GM18873 (cell line): ENCODE measurements around the gene CTBP1.

ENCODE experiments used
- ATAC-seq: cut with Tn5 transposase; IDR thresholded peaks from one replicate; pipeline ENCODE4 v1.9.1; 2021; ENCODE audit warnings: mild to moderate bottlenecking, moderate library complexity, moderate number of reproducible peaks; ENCODE audit not compliant: unreplicated experiment, low FRiP score

Gene CTBP1

GRCh38 chr4:1285151-1285789 lies 36.3 kb upstream of the CTBP1 start:
- ATAC-seq, result no peak

GRCh38 chr4:1283711-1284110 lies 34.8 kb upstream of the CTBP1 start:
- no peak for ATAC-seq

- no peak for ATAC-seq
Observed at GRCh38 chr4:1279253-1279652, 30.3 kb upstream of the CTBP1 start.

GRCh38 chr4:1277667-1278665 lies 29.0 kb upstream of the CTBP1 start:
- no peak for ATAC-seq

- no peak for ATAC-seq
Observed at GRCh38 chr4:1276984-1277383, 28.1 kb upstream of the CTBP1 start.

- ATAC-seq, result no peak
Observed at GRCh38 chr4:1274871-1275270, 25.9 kb upstream of the CTBP1 start.

GRCh38 chr4:1271686-1272085 lies 22.8 kb upstream of the CTBP1 start:
- no peak for ATAC-seq

- ATAC-seq, result no peak
Observed at GRCh38 chr4:1269209-1269608, 20.3 kb upstream of the CTBP1 start.

- ATAC-seq, result no peak
Observed at GRCh38 chr4:1266881-1267763, 18.2 kb upstream of the CTBP1 start.

GRCh38 chr4:1265351-1265750 lies 16.4 kb upstream of the CTBP1 start:
- ATAC-seq, result no peak

GRCh38 chr4:1264942-1265341 lies 16.0 kb upstream of the CTBP1 start:
- ATAC-seq, result no peak

- ATAC-seq, result no peak
Observed at GRCh38 chr4:1261107-1261928, 12.4 kb upstream of the CTBP1 start.

GRCh38 chr4:1260418-1261106 lies 11.6 kb upstream of the CTBP1 start:
- ATAC-seq, result no peak

- no peak for ATAC-seq
Observed at GRCh38 chr4:1259966-1260365, 11.0 kb upstream of the CTBP1 start.

- ATAC-seq, result no peak
Observed at GRCh38 chr4:1258457-1258856, 9.5 kb upstream of the CTBP1 start.

GRCh38 chr4:1255699-1256098 lies 6.8 kb upstream of the CTBP1 start:
- ATAC-seq, result no peak

- ATAC-seq, result no peak
Observed at GRCh38 chr4:1255151-1255550, 6.2 kb upstream of the CTBP1 start.

GRCh38 chr4:1253831-1254230 lies 4.9 kb upstream of the CTBP1 start:
- ATAC-seq, result no peak

- no peak for ATAC-seq
Observed at GRCh38 chr4:1252928-1253492, 4.1 kb upstream of the CTBP1 start.
